GM19455 (cell line): ENCODE measurements around the gene SWI5.
A peak's percentile ranks its signal among the peaks of the same experiment; 100 is the strongest.
"Not testable (repeated sequence)": the region's sequence is repeated elsewhere in the genome, so short reads cannot be mapped to it uniquely, and the experiment has no call there.

Experiments used
- ATAC-seq: cut with Tn5 transposase; IDR thresholded peaks from one replicate; pipeline ENCODE4 v1.9.1; 2021; ENCODE audit not compliant: unreplicated experiment

SWI5 gene

GRCh38 chr9:128276008-128276573 is at the start of gene SWI5:
TSS of gene SWI5 (plus strand) at chr9:128276276.
- peak; percentile 96 for ATAC-seq

GRCh38 chr9:128226412-128226801 is 49.7 kb upstream of the SWI5 start:
- ATAC-seq, result no peak

- ATAC-seq, result not testable (repeated sequence)
Measured at GRCh38 chr9:128230897-128231296, 45.2 kb upstream of the SWI5 start.

- no peak for ATAC-seq
Measured at GRCh38 chr9:128231638-128232527, 44.2 kb upstream of the SWI5 start.

GRCh38 chr9:128232528-128233428 is 43.3 kb upstream of the SWI5 start:
- ATAC-seq, result no peak

- ATAC-seq, result no peak
Measured at GRCh38 chr9:128233817-128234406, 42.2 kb upstream of the SWI5 start.

GRCh38 chr9:128242124-128242523 is 34.0 kb upstream of the SWI5 start:
- no peak for ATAC-seq

- ATAC-seq, result no peak
Measured at GRCh38 chr9:128242828-128243214, 33.3 kb upstream of the SWI5 start.

- no peak for ATAC-seq
Measured at GRCh38 chr9:128243215-128244018, 32.7 kb upstream of the SWI5 start.

- no peak for ATAC-seq
Measured at GRCh38 chr9:128244091-128244836, 31.8 kb upstream of the SWI5 start.

- no peak for ATAC-seq
Measured at GRCh38 chr9:128244837-128245231, 31.2 kb upstream of the SWI5 start.

- no peak for ATAC-seq
Measured at GRCh38 chr9:128245421-128246151, 30.5 kb upstream of the SWI5 start.

GRCh38 chr9:128246471-128246870 is 29.6 kb upstream of the SWI5 start:
- ATAC-seq, result no peak

GRCh38 chr9:128247226-128247803 is 28.8 kb upstream of the SWI5 start:
- no peak for ATAC-seq

GRCh38 chr9:128249558-128249907 is 26.5 kb upstream of the SWI5 start:
- ATAC-seq, result no peak

- ATAC-seq, result peak; percentile 82
Measured at GRCh38 chr9:128249908-128250838, 25.9 kb upstream of the SWI5 start.

GRCh38 chr9:128250839-128251731 is 25.0 kb upstream of the SWI5 start:
- ATAC-seq, result no peak
